ENCODE data around the gene ZNF695. TPM values are rescaled to one million over a fixed set of nuclear protein-coding genes. Genes with fewer than 3 reads are reported as not detected.

Gene ZNF695
- total RNA-seq, 4 donors from 2014 or later: 0.11 to 0.24 TPM; not detected in 2

DNA sequence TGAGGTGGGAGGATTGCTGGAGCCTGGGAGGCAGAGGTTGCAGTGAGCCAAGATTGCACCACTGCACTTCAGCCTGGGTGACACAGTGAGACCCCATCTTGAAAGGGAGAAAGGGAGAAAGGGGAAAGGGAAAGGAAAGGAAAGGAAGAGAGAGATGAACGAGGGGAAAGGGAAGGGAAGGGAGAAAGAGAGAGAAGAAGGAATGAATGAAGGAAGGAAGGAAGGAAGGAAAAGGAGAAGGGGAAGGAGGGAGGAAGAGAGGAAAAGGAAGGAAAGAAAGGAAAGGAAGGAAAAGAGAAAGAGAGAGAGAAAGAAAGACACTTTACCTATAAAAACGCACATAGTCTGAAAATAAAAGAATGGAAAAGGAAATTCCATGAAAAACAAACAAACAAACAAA is 18.0 kb downstream of the ZNF695 start:
- no peak for DNase-seq
- 96 to 97% methylated on average over 2 of the region's 2 CpGs for WGBS, 2 donors
- TF ChIP-seq CTCF (IDR thresholded peaks at IDR 0.05): no peak
- no peak for TF ChIP-seq POLR2A (IDR thresholded peaks at IDR 0.05)
- intact Hi-C loops (cut with DNase I): loop anchor here (10.0 kb wide), 1 partner anchor 65 kb away; no protein-coding TSS in a partner anchor
- no peak overlapping the region for H3K27ac ChIP-seq
- H3K4me3 ChIP-seq (replicated peaks in 1 of 3): no peak overlapping the region
- H3K36me3 ChIP-seq: no peaks in the 10 kb centered on the region
- H3K27me3 ChIP-seq: no peaks in the 10 kb centered on the region
- no peaks in the 10 kb centered on the region for H3K9me3 ChIP-seq
- H3K4me1 ChIP-seq: no peaks in the 10 kb centered on the region

DNA sequence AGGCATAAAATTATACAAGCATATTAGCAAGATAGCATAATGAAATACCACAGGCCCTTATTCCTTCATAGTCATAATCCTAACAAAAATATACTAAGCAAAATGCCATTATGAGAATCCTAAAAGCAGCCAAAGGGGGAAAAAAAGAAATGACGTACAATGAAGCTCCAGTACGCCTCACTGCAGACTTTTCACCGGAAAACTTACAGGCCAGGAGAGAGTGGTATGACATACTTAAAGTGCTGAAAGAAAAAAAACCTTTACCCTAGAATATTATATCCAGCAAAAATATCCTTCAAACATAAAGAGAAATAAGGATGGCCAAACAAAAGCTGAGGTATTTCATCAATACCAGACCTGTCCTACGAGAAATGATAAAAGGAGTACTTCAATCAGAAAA is 19.5 kb downstream of the ZNF695 start:
- H3K9me3 ChIP-seq: no peaks in the 10 kb centered on the region
- no peak for TF ChIP-seq POLR2A (IDR thresholded peaks at IDR 0.05)
- no peak for TF ChIP-seq CTCF (IDR thresholded peaks at IDR 0.05)

GRCh38 chr1:246987083-246987690 is 20.7 kb downstream of the ZNF695 start:
- 96 to 98% methylated on average over 1 of the region's 1 CpG for whole genome bisulfite sequencing, 2 donors
- Histone ChIP-seq H3K36me3 (no peaks in the 10 kb centered on the region), H3K27me3 (no peaks in the 10 kb centered on the region), H3K4me3 (replicated peaks in 1 of 3) (no peak overlapping the region), H3K9me3 (no peaks in the 10 kb centered on the region), H3K4me1 (no peaks in the 10 kb centered on the region), H3K27ac (no peak overlapping the region)
- intact Hi-C loops (cut with DNase I): no loop called here
- no peak for DNase-seq
- TF ChIP-seq POLR2A (IDR thresholded peaks at IDR 0.05): no peak
- TF ChIP-seq CTCF (IDR thresholded peaks at IDR 0.05): no peak

More for the DNA sequence above, 19.5 kb downstream of the ZNF695 start:
- intact Hi-C loops (cut with DNase I): no loop called here
- WGBS, 2 donors: 86 to 95% methylated on average over 4 of the region's 4 CpGs
- Histone ChIP-seq H3K4me3 (replicated peaks in 1 of 3) (no peak overlapping the region), H3K4me1 (no peaks in the 10 kb centered on the region), H3K27ac (no peak overlapping the region), H3K36me3 (no peaks in the 10 kb centered on the region), H3K27me3 (no peaks in the 10 kb centered on the region)
- DNase-seq: no peak

- Histone ChIP-seq H3K27me3 (no peaks in the 10 kb centered on the region), H3K27ac (no peak overlapping the region), H3K4me3 (replicated peaks in 1 of 3) (no peak overlapping the region), H3K9me3 (no peaks in the 10 kb centered on the region), H3K4me1 (no peaks in the 10 kb centered on the region), H3K36me3 (no peaks in the 10 kb centered on the region)
- DNase-seq: no peak
- intact Hi-C loops (cut with DNase I): no loop called here
- no peak for TF ChIP-seq CTCF (IDR thresholded peaks at IDR 0.05)
- TF ChIP-seq POLR2A (IDR thresholded peaks at IDR 0.05): no peak
- WGBS, 2 donors: 96 to 97% methylated on average over 6 of the region's 6 CpGs
Observed at GRCh38 chr1:246978785-246979184, 29.1 kb downstream of the ZNF695 start.

DNA sequence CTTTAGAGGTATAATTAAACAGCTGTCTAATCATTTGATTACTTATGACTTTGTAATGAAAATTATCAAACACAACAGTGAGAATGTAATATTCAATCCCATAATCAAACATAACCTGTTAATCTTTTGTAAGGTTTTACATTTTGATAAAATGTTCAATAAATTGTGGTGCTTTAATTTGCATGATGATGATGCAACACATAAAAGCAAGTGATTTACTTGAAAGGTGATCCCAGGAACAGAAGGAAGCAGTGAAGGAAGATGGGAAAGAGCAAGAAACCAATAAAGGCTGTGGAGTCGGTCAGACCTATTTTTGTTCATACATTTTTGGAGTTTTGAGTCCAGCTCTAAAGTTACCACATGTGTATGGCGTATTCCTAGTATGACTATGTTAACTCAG is 29.6 kb downstream of the ZNF695 start:
- H3K36me3 ChIP-seq: no peaks in the 10 kb centered on the region
- H3K9me3 ChIP-seq: no peaks in the 10 kb centered on the region

More for the DNA sequence above, 29.6 kb downstream of the ZNF695 start:
- H3K4me3 ChIP-seq (replicated peaks in 1 of 3): no peak overlapping the region
- intact Hi-C loops (cut with DNase I): no loop called here
- 97 to 100% methylated on average over 2 of the region's 2 CpGs for WGBS, 2 donors
- no peaks in the 10 kb centered on the region for H3K4me1 ChIP-seq
- H3K27ac ChIP-seq: no peak overlapping the region
- TF ChIP-seq CTCF (IDR thresholded peaks at IDR 0.05) (no peak), POLR2A (IDR thresholded peaks at IDR 0.05) (no peak)
- DNase-seq: no peak
- H3K27me3 ChIP-seq: no peaks in the 10 kb centered on the region
